ENCODE results near the gene NDUFA11.

DNA sequence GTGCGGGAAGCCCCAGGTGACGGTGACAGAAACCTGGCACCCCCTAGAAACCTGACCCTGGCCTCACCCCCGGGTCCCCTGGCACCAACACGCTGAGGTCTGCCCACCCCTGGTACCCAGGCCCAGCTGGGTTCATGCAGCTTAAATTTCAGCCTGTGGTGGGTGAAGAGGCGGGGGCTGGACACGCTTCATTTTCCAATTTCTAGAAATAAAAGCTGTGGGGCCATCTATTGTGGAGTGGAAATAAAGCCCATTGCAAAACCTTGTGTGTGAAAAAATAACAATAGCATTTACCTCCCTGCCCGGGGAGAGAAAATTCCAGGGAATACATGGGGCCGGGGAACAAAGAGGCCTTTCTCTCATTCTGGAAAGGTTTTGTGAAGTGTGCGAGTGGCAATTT is 25.7 kb downstream of the NDUFA11 start:
- TF ChIP-seq CTCF (IDR thresholded peaks at IDR 0.05) (no peak), RAD21 (IDR thresholded peaks at IDR 0.05; ENCODE audit: low read length) (no peak), TAF1 (IDR thresholded peaks at IDR 0.05; ENCODE audit: borderline replicate concordance, low read depth, low read length) (no peak)
- TF ChIP-seq, protein P1, sequence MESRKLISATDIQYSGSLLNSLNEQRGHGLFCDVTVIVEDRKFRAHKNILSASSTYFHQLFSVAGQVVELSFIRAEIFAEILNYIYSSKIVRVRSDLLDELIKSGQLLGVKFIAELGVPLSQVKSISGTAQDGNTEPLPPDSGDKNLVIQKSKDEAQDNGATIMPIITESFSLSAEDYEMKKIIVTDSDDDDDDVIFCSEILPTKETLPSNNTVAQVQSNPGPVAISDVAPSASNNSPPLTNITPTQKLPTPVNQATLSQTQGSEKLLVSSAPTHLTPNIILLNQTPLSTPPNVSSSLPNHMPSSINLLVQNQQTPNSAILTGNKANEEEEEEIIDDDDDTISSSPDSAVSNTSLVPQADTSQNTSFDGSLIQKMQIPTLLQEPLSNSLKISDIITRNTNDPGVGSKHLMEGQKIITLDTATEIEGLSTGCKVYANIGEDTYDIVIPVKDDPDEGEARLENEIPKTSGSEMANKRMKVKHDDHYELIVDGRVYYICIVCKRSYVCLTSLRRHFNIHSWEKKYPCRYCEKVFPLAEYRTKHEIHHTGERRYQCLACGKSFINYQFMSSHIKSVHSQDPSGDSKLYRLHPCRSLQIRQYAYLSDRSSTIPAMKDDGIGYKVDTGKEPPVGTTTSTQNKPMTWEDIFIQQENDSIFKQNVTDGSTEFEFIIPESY (IDR thresholded peaks at IDR 0.05; ENCODE audit: borderline replicate concordance, low read depth) = no peak
